Embryonic facial prominence (tissue), 1 donor: ENCODE results near the gene TCF4.

ENCODE experiments used
- DNase-seq: peaks from one replicate; pipeline ENCODE4 v3.0.0-alpha.2; 2016; ENCODE audit errors: extremely low spot score

TCF4 gene

DNA sequence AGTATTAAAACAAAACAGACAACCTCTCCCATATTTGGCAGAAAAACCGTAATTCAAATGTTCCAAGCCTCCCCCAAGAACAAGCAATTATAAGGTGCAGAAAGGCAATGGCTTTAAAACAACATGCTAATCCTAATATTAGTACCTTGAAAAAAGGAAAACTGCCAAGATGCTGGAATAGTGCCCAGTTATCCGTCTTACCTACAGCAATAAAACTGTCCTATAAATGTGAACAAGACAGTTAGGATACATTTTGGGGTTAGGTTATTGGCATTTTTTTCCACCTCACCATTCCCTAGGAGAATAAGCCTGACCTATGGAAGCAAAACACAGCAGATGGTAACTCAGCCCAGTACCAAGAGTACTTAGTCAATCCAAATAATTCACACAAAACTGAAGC lies 83.2 kb downstream of the TCF4 start:
- DNase-seq: no peak

DNA sequence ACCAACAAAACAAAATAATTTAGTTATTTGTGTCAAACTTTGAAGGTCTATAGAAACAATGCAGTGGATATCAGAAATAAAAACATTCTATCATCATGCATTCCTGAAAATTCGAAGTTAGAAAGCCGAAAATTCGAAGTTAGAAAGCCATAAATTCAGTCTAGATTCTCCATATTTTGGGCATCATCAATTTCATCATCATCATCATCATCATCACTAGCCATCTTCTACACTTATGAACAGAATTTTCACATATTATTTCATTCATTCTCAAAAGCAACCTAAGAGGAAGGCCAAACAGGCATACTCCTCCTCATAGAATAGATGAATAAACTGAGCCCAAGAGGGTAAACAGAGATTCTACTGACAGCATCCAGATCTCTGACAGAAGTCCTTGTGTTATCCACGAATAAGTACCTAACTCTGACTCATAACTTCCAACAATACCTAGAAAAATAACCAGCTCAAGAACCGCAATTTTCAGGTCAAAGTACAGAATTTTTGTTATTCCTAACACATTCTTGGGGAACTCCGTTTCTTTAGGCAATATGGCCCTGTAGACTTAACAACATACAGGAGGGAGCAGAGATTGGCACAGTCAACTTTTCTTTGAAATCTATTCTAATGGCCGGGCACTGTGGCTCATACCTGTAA lies 84.7 kb downstream of the TCF4 start:
- DNase-seq: no peak

GRCh38 chr18:55501982-55502710 lies 85.8 kb downstream of the TCF4 start:
- no peak for DNase-seq

DNA sequence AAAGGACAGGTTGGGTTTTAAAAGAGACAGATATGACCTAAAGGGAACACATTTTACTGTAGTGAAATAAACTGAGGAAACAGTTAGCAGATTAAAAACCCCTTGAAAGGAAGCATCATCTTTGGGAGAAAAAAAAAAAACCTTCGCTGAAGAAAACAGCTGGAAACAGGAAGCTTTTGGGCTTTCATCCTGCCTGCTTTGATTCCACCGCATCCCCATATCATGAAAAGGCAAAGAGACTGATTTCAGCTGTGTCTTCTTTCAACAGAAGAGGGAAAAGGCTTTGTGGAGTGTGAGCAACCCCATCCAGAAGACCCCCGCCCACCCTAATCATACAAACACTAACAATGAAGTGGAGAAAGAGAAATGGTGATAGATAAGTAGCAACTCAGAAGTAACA lies 86.4 kb downstream of the TCF4 start:
- DNase-seq: no peak

DNA sequence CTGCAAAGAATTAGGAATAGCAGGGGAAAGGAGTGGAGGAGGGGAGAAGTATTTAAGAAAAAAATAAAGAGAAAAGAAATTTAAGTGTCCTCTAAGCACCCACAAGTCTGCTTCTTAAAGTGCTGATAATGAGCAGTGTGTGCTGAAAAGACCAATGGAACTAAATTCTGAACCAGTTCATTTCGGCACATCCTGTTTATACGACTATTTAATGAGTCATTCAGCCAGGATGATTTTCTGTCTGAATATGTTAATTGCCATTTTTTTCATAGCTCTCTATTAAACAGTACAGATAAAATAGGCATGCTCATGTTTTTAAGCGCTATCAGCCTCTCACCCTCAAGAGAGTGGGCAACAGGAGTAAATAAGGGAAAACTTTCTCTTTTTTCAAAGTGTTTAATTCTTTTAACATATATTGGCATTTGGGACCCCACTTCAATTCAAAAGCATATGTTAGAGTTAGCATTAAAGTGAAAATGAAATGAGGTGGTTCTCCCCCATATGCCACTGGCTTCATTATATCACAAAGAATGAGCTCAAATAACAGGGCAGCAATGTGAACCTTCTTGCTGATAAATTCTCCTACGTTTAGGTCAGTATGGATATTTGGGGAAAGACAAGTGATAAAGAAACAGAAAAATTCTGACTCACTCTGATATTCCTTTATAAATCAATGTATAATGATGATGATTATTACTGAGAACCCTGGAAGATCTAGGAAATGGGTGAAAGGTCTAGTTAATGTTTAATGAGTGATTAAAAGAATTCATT lies 87.5 kb downstream of the TCF4 start:
- no peak for DNase-seq

GRCh38 chr18:55499526-55499925 lies 88.5 kb downstream of the TCF4 start:
- no peak for DNase-seq

DNA sequence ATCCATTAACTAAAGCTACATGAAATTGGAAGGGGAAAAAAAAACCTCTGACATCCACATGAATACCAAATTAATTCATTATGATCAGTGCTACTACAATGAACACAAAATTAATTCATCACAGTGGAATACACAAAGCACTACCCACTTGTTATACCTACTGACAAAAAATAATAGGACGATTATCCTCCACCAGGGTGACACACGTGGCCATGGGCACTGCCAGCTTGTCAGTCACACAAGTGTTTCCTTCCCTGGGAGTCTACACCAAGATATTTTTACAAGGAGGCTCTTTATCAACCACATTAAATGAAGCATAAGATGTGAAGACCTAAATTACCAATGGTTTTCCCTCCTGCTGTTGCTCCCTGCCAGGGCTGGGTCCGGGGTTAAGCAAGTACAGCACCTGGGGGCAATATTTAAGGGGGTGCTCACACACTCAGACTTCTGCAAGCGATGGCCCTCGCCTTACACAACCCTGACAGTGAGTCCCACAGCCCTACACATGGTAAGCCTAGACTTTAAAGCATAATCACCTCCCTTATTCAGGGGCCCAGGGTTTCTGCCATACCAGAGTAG lies 90.1 kb downstream of the TCF4 start:
- no peak for DNase-seq

GRCh38 chr18:55494899-55495298 lies 93.1 kb downstream of the TCF4 start:
- DNase-seq: no peak

DNA sequence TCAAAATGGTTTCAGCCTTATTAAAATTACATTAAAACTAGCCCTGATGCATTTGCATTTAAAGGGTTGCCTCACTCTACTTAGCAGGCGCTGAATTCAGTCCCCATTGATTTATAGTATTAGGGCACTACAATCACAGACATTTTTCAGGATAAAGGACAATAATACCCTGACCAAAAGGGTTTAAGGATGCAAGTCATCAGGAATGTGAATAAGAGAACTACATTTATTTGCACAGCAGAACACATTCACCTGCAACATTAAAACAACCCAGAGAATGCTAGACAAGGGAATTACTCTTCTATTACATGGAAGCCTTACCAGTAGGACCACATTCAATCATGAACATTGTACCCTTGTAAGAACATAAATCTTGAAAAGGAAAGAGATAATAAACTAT lies 93.6 kb downstream of the TCF4 start:
- no peak for DNase-seq

DNA sequence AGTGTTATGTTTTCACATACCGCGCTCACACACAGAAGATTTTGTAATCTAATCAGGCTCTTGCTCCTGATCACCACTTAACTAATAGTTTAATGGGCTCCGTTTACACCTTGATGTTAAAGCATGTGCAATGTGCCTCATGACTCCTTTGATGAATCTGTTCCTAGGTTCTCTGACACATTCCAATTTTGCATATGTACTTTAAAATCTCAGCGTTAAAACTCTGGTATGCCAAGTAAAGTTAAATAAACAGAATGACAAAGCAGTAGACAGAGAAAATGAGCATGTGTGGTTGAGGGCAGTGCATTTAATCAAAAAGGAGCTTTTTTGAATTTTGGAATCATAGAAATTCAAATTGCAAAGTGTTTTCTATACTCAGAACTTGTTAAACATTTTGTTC lies 96.4 kb downstream of the TCF4 start:
- DNase-seq: no peak

DNA sequence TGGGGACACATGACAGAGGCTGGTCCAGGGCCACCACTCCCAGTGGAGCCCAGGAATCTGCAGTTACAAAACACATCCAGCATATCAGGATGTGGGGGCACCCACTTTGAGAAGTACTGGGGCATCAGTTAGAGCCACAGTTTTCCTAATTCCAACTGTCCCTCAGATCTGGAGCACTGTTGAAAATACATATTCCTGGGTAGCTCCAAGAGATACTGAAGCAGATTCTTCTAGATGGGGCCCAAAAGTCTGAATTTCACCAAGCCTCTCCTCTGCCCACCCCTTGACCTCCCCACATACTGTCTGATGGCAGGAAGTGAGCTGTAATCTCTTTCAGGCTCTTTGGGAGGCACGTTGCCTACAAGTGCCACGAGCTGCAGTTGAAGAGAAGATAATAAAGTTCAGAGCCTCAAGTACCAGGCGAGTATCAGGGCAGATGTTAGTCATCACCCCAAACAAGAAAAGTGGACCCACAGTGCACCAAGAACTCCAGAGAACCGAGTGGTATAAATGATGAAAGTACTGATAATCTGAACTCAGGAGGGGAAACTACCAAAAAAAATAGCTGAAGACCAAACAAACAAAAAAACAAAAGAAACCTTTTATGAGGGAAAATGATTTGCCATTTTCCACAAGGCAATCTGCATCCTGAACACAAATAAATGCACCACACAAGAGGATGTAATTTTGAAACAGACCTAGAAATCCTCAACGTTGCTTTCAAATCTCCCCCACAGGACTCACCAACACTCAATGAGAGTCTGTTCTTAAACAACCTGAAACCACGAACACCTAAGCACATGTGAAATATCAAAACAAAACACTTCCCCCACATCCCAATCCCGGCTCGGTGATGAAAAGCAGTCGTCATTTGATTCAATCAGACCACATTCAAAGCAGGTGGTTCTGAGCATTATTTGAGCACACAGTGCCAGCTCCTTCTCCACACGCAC lies 98.7 kb downstream of the TCF4 start:
- no peak for DNase-seq

DNA sequence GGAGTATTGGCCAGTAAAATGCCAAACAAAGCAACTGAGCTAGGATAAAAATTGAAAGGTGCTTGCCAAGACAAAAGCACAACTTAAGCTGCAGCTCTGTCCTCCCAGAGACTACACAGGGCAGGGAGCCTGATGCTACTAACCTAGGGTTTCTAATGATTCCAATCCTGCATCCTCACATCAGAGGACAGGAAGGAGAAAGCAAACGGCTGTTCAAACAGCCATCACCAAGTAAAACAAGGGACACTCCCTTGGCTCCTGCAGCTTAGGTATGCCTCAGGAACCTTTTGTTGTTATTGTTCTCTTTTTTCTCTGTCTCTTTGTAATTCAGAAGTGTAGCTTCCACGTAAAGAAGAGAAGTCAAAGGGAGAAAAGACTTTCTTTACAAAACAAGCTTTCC lies 99.5 kb downstream of the TCF4 start:
- no peak for DNase-seq

DNA sequence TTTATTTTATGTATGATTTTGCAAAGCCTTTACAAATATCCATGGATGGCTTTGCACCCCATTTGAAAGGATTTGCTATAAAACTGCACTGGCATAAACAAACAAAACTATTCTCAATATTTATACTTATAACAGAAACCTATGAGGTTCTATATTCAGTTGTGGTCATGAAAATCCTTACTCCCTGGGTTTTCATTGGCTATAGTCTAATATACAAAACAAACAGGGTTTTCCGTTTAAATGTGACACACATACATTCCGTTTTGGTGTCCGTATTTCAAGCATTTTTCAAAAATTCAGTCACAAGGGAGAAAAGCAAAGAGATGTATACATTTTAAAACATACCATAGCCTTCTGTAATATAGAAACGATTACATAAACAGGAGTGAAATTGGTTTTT lies 100.0 kb downstream of the TCF4 start:
- no peak for DNase-seq

DNA sequence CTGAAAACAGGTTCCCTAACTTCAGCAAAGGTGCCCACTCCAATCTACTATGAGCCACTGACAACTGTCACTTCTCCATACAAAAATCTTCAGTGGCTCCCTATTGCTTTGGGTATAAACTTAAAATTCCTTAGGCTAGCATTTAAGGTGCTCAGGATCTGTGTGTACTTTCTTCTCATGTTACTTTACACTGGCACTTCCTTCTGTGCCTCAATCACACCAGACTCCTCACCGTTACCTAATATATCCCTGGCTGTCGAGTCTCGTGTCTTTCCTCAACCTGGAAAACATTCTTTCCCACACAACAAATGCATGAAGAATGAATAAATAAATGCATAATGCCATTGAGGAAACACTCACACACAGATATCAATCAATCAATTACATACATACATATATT lies 101.1 kb downstream of the TCF4 start:
- DNase-seq: no peak

GRCh38 chr18:55485666-55486065 lies 102.3 kb downstream of the TCF4 start:
- DNase-seq: no peak

DNA sequence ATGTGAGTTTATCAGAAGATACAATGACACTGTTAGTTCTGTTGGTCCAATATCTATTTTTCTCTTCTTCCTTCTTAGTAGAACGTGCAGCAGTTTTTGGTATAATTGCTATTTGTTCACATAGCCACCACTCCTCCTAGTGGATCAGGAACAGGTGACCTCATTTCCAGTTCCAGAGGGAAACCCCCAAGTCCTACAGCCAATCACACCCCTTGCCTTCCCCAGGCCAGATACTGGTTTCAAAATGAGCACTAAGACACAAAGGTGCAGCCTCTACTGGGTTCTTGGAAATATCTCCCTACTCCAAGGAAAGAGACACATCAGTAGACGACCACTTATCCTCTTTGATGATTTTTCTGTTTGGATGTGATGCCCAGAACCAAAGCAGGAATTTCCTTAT lies 103.2 kb downstream of the TCF4 start:
- DNase-seq: no peak

- DNase-seq: no peak
These were observed 104.6 kb downstream of the TCF4 start for GRCh38 chr18:55483266-55483871.

DNA sequence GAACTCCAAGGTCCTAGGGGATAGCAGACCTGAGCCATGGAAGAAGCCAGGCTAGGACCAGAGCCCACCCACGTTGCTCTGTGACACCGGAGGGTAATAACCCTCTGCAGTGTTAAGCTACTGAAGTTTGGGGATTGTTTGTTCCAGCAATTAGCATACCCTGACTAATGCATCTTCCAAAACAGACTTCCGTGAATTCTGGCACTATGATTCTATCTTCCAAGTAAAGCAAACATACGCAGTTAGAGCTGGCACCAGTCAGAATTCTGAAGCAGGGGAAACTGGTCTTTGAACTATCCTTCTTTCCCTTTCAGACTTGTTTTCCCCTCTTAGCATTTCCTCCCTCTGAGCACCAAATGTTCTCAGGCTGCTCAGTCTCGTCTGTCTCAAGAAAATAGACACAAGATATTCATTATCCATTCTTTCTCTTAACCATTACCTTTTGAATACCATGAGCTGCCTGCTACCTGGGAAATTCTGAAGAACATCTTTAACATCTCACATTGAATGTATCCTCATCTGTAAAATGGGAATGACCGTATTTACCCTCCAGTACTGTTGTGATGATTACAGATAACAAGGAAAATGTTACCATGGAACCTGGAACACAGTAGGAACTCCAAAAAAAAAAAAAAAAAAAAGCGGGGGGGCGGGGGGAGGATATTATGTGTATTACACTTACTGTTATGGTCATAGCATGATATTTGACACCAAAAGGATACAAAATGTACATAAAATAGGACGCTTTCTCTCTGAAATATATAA lies 108.2 kb downstream of the TCF4 start:
- DNase-seq: no peak

- DNase-seq: no peak
These were observed 110.0 kb downstream of the TCF4 start for GRCh38 chr18:55477860-55478581.

DNA sequence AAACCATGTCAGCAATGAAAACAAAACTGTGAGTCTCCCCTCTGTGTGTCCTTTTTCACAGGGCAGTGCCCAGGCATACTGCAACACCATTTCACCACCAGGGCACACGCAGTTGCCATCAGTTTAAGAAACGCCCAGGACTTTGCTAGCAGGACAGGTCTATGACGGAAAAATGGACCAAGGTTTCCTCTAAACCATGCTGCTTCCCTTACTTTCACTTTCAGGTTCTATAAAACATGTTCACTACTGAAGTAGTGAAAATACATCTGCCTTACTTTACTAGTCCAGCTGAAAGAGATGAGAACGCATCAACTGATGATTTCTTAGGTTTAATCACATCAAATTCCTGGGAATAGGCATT lies 110.5 kb downstream of the TCF4 start:
- DNase-seq: no peak
